Stimulated activated effector memory CD8-positive, alpha-beta T cell treated with anti-CD3 and anti-CD28 coated beads, Interleukin-12 subunit alpha, Interleukin-12 subunit beta, amount 100 ng/mL, for 72 hours (primary cell): ENCODE measurements around the gene ANAPC5.
A peak's percentile ranks its signal among the peaks of the same experiment; 100 is the strongest.
"Not testable (repeated sequence)": the region's sequence is repeated elsewhere in the genome, so short reads cannot be mapped to it uniquely, and the experiment has no call there.

Source experiments
- ATAC-seq: fragments of 150-1000 bp; cut with Tn5 transposase; 2 replicates; pipeline ENCODE4 v1.10.0; 2021
- DNase-seq, 2 donors: peaks; one replicate each; pipeline ENCODE4 v3.0.0; 2021 to 2022; ENCODE audit warnings: low spot score in 2 of 2
- H3K27ac Mint-ChIP-seq: one replicate; pipeline ENCODE4 v1.8.0; 2022; ENCODE audit warnings: mild to moderate bottlenecking, mixed read lengths
- H3K36me3 Mint-ChIP-seq: one replicate; pipeline ENCODE4 v1.8.0; 2022; ENCODE audit warnings: mild to moderate bottlenecking, mixed read lengths
- H3K4me1 Mint-ChIP-seq: one replicate; pipeline ENCODE4 v1.8.0; 2022; ENCODE audit warnings: mixed read lengths
- H3K4me3 Mint-ChIP-seq: one replicate; pipeline ENCODE4 v1.8.0; 2022; ENCODE audit warnings: mild to moderate bottlenecking, mixed read lengths
- H3K9me3 Mint-ChIP-seq: one replicate; pipeline ENCODE4 v1.8.0; 2022; ENCODE audit warnings: mixed read lengths

The ANAPC5 gene

DNA sequence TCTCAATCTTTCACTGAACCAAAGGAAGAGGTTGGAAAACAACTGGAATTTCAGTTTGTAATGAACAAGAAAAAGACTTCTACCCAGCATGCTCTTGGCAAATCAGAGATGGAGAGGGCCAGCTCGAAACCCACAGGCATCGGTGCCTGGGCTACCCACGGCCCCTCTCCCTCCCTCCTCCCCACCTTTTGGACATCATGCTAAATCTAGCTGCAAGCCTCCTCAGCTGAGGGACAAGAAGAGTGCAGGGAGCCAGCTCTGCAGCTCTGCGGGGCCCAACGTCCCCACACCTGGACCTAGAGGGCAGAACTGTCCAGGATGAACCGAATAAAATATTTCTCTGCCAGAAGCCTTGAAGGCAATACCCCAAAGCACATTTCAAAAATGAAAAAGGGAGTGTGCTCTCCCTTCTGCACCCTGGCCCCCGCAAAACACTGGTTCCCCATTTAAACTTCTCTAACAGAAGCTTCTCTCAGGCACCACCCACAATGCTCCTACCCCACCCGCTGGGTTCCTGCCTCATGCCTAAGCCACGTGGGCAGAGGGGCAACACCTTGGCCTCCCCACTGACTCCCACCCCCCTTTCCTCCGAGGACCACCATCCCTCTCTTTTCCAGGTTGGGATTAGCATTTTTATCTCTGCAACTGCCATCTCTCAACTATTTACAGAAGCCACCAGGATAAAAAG, 63.9 kb downstream of the ANAPC5 start:
- no peak overlapping the region for H3K27ac Mint-ChIP-seq
- peaks cover 16% of the 10 kb centered on the region for H3K4me1 Mint-ChIP-seq
- H3K36me3 Mint-ChIP-seq: peaks cover 24% of the 10 kb centered on the region
- DNase-seq (no peak), ATAC-seq (no peak)
- no peak overlapping the region for H3K4me3 Mint-ChIP-seq
- H3K9me3 Mint-ChIP-seq: no peaks in the 10 kb centered on the region

- peaks cover 15% of the 10 kb centered on the region for H3K36me3 Mint-ChIP-seq
- DNase-seq (no peak), ATAC-seq (no peak)
- peaks cover 16% of the 10 kb centered on the region for H3K4me1 Mint-ChIP-seq
- H3K4me3 Mint-ChIP-seq: no peak overlapping the region
- H3K9me3 Mint-ChIP-seq: no peaks in the 10 kb centered on the region
- H3K27ac Mint-ChIP-seq: no peak overlapping the region
These were observed 64.8 kb downstream of the ANAPC5 start for GRCh38 chr12:121287267-121287954.

GRCh38 chr12:121285856-121286255, 66.4 kb downstream of the ANAPC5 start:
- Mint-ChIP-seq H3K36me3 (peaks cover 17% of the 10 kb centered on the region), H3K4me1 (peaks cover 15% of the 10 kb centered on the region), H3K27ac (no peak overlapping the region), H3K9me3 (no peaks in the 10 kb centered on the region), H3K4me3 (no peak overlapping the region)
- no peak for DNase-seq
- ATAC-seq: no peak

GRCh38 chr12:121284551-121285390, 67.4 kb downstream of the ANAPC5 start:
- no peak overlapping the region for H3K27ac Mint-ChIP-seq
- H3K36me3 Mint-ChIP-seq: peaks cover 6% of the 10 kb centered on the region
- no peak for DNase-seq

GRCh38 chr12:121283841-121284240, 68.4 kb downstream of the ANAPC5 start:
- Mint-ChIP-seq H3K4me3 (no peak overlapping the region), H3K27ac (no peak overlapping the region), H3K9me3 (no peaks in the 10 kb centered on the region), H3K36me3 (peaks cover 5% of the 10 kb centered on the region), H3K4me1 (peaks cover 15% of the 10 kb centered on the region)
- DNase-seq: no peak
- no peak for ATAC-seq

More at GRCh38 chr12:121284551-121285390, 67.4 kb downstream of the ANAPC5 start:
- ATAC-seq: no peak
- peaks cover 15% of the 10 kb centered on the region for H3K4me1 Mint-ChIP-seq
- H3K4me3 Mint-ChIP-seq: no peak overlapping the region
- no peaks in the 10 kb centered on the region for H3K9me3 Mint-ChIP-seq

DNA sequence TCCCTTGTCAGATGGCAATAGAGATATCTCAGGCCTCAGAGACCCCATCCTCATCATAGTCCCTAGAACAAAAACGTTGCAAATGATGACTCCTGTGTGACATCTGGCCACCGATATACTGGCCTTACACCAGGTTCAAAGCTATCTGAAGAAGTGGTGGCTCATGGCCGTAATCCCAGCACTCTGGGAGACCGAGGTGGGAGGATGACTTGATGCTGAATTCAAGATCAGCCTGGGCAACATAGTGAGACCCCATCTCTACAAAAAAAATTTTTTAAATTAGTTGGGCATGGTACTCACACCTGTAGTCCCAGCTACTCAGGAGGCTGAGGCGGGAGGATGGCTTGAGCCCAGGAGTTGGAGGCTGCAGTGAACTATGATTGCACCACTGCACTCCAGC, 68.8 kb downstream of the ANAPC5 start:
- no peak overlapping the region for H3K4me3 Mint-ChIP-seq
- no peak overlapping the region for H3K27ac Mint-ChIP-seq
- DNase-seq (no peak), ATAC-seq (no peak)
- no peaks in the 10 kb centered on the region for H3K9me3 Mint-ChIP-seq
- H3K4me1 Mint-ChIP-seq: peaks cover 11% of the 10 kb centered on the region
- H3K36me3 Mint-ChIP-seq: peaks cover 5% of the 10 kb centered on the region

- H3K4me3 Mint-ChIP-seq, ATAC-seq, H3K9me3 Mint-ChIP-seq, DNase-seq, H3K36me3 Mint-ChIP-seq, H3K4me1 Mint-ChIP-seq: not testable (repeated sequence)
- peak overlapping the region; percentile 60 for H3K27ac Mint-ChIP-seq
These were observed 69.3 kb downstream of the ANAPC5 start for GRCh38 chr12:121282910-121283309.

DNA sequence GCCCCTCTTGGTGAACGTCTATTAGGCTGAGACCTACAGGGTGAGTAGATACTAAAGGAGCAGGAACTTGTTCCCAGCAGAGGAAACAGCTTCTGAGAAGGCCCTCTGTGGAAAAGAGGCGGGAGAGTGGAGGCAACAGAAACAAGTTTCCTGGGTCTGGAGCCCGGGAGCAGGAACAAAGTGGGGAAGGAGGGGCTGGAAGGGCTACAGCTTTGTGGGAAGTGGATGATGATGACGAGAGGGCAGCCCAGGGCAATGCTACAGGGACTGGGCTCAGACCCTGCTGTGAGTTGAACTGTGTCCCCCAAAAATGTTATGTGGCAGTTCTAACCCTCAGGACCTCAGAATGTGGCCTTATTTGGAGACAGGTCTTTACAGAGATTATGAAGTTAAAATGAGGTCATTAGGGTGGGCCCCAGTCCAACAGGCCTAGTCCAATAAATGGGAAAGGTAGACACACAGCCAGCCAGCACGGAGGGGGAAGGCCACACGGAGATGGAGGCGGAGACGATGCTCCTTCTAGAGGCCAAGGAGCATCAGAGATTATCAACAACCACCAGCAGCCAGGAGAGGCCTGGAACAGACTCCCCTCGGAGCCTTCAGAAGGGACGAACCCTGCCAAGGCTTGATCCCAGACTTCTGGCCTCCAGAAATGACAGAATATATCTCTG, 70.0 kb downstream of the ANAPC5 start:
- Mint-ChIP-seq H3K4me3 (no peak overlapping the region), H3K36me3 (peaks cover 11% of the 10 kb centered on the region), H3K9me3 (no peaks in the 10 kb centered on the region), H3K27ac (peak overlapping the region; percentile 60), H3K4me1 (peaks cover 9% of the 10 kb centered on the region)
- no peak for ATAC-seq
- no peak for DNase-seq

DNA sequence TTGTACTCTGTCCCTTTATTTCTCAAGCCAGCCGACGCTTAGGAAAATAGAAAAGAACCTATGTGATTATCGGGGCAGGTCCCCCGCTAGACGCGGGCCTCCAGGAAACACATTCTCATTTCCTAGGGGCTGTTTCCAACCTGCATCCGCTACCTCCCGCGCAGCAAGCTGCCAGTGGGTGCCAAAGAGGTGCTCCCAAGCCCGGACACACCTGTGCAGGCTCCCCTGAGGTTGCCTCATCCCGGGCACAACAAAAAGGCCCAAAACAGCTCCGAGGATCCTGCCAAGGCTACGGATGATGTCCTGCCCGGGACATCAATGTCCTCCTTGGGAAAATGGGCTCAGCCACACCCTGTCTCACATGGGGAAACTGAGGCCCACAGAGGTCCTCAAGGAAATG, 71.1 kb downstream of the ANAPC5 start:
- not testable (repeated sequence) for H3K27ac Mint-ChIP-seq, H3K4me3 Mint-ChIP-seq, ATAC-seq, DNase-seq, H3K9me3 Mint-ChIP-seq
- H3K4me1 Mint-ChIP-seq: peaks cover 13% of the 10 kb centered on the region
- peaks cover 12% of the 10 kb centered on the region for H3K36me3 Mint-ChIP-seq

- not testable (repeated sequence) for H3K9me3 Mint-ChIP-seq, H3K4me3 Mint-ChIP-seq, DNase-seq, ATAC-seq, H3K27ac Mint-ChIP-seq
- Mint-ChIP-seq H3K4me1 (peaks cover 13% of the 10 kb centered on the region), H3K36me3 (peaks cover 17% of the 10 kb centered on the region)
These were observed 71.7 kb downstream of the ANAPC5 start for GRCh38 chr12:121280531-121280930.

- H3K27ac Mint-ChIP-seq: no peak overlapping the region
- peaks cover 27% of the 10 kb centered on the region for H3K36me3 Mint-ChIP-seq
- H3K4me3 Mint-ChIP-seq: no peak overlapping the region
- no peak for ATAC-seq
- no peaks in the 10 kb centered on the region for H3K9me3 Mint-ChIP-seq
- DNase-seq: no peak
- H3K4me1 Mint-ChIP-seq: peaks cover 13% of the 10 kb centered on the region
These were observed 72.7 kb downstream of the ANAPC5 start for GRCh38 chr12:121279507-121279915.

DNA sequence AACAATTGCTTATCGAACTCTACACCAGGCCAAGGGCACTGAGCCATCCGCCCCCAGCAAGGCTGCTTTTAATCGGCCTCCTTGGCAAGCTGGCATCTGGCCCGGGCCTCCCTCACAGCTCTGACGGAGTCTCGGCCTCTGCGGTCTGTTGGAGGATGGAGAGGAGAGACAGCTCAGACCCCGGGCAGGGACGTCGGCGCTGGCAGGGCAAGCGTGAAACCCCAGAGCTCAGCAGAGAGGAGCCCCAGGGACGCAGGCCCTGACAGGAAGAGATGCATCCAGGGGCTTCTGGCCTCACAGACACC, 73.2 kb downstream of the ANAPC5 start:
- Mint-ChIP-seq H3K4me3 (no peak overlapping the region), H3K4me1 (peaks cover 13% of the 10 kb centered on the region), H3K27ac (peak overlapping the region; percentile 37), H3K36me3 (peaks cover 30% of the 10 kb centered on the region), H3K9me3 (no peaks in the 10 kb centered on the region)
- DNase-seq: no peak
- no peak for ATAC-seq

- H3K36me3 Mint-ChIP-seq: peaks cover 36% of the 10 kb centered on the region
- peak overlapping the region; percentile 37 for H3K27ac Mint-ChIP-seq
- no peaks in the 10 kb centered on the region for H3K9me3 Mint-ChIP-seq
- DNase-seq: no peak
- no peak for ATAC-seq
- no peak overlapping the region for H3K4me3 Mint-ChIP-seq
- peaks cover 13% of the 10 kb centered on the region for H3K4me1 Mint-ChIP-seq
These were observed 73.8 kb downstream of the ANAPC5 start for GRCh38 chr12:121278169-121279070.

DNA sequence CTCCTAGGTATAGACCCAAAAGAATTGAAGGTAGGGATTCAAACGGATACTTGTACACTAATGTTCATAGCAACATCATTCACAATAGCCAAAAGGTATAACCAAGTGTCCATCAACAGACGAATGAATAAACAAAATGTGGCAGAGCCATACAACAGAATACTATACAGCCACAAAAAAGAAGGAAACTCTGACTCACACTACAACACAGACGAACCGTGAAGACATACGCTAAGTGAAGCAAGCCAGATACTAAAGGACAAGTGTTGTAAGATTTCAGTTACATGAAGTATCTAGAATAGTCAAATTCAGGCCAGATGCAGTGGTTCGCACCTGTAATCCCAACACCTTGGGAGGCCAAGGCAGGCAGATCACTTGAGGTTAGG, 74.8 kb downstream of the ANAPC5 start:
- ATAC-seq: peak; percentile 11
- no peak overlapping the region for H3K4me3 Mint-ChIP-seq
- peaks cover 19% of the 10 kb centered on the region for H3K4me1 Mint-ChIP-seq

More for the DNA sequence above, 74.8 kb downstream of the ANAPC5 start:
- Mint-ChIP-seq H3K9me3 (no peaks in the 10 kb centered on the region), H3K27ac (peak overlapping the region; percentile 43), H3K36me3 (peaks cover 37% of the 10 kb centered on the region)
- no peak for DNase-seq
